ENCODE results near the gene RILPL1.
A peak's percentile ranks its signal among the peaks of the same experiment; 100 is the strongest.
"Not testable (repeated sequence)": the region's sequence is repeated elsewhere in the genome, so short reads cannot be mapped to it uniquely, and the experiment has no call there.

RILPL1 gene

GRCh38 chr12:123445388-123446332 lies 87.9 kb downstream of the RILPL1 start:
- DNase-seq: no peak
- in situ Hi-C loops (cut with HindIII; ENCODE audit: low pct_ligation_motif_present, low pct_unique_long_range_greater_than_20kb, low sequenced_read_pairs): no loop called here

GRCh38 chr12:123444092-123445026 lies 89.2 kb downstream of the RILPL1 start:
- no peak for DNase-seq
- in situ Hi-C loops (cut with HindIII; ENCODE audit: low pct_ligation_motif_present, low pct_unique_long_range_greater_than_20kb, low sequenced_read_pairs): no loop called here

GRCh38 chr12:123442774-123443173 lies 90.7 kb downstream of the RILPL1 start:
- in situ Hi-C loops (cut with HindIII; ENCODE audit: low pct_ligation_motif_present, low pct_unique_long_range_greater_than_20kb, low sequenced_read_pairs): no loop called here
- DNase-seq: no peak

- in situ Hi-C loops (cut with HindIII; ENCODE audit: low pct_ligation_motif_present, low pct_unique_long_range_greater_than_20kb, low sequenced_read_pairs): no loop called here
- DNase-seq: no peak
Observed at GRCh38 chr12:123441523-123442164, 91.9 kb downstream of the RILPL1 start.

- in situ Hi-C loops (cut with HindIII; ENCODE audit: low pct_ligation_motif_present, low pct_unique_long_range_greater_than_20kb, low sequenced_read_pairs): no loop called here
Observed at GRCh38 chr12:123436017-123436964, 97.2 kb downstream of the RILPL1 start, which contains the start of gene RILPL2. TSS of gene RILPL2 (minus strand) at chr12:123436684. CDS start at chr12:123436420, 264 bp downstream.

GRCh38 chr12:123435636-123436016 lies 97.9 kb downstream of the RILPL1 start:
- DNase-seq: no peak
- in situ Hi-C loops (cut with HindIII; ENCODE audit: low pct_ligation_motif_present, low pct_unique_long_range_greater_than_20kb, low sequenced_read_pairs): no loop called here

More at GRCh38 chr12:123436017-123436964, 97.2 kb downstream of the RILPL1 start, which contains the start of gene RILPL2:
- DNase-seq: peak; percentile 90

- DNase-seq: no peak
Observed at GRCh38 chr12:123433615-123434014, 99.9 kb downstream of the RILPL1 start.

GRCh38 chr12:123431951-123432817 lies 101.3 kb downstream of the RILPL1 start:
- DNase-seq; in situ Hi-C loops (cut with HindIII; ENCODE audit: low pct_ligation_motif_present, low pct_unique_long_range_greater_than_20kb, low sequenced_read_pairs): not testable (repeated sequence)

More at GRCh38 chr12:123433615-123434014, 99.9 kb downstream of the RILPL1 start:
- in situ Hi-C loops (cut with HindIII; ENCODE audit: low pct_ligation_motif_present, low pct_unique_long_range_greater_than_20kb, low sequenced_read_pairs): no loop called here

GRCh38 chr12:123429101-123429500 lies 104.4 kb downstream of the RILPL1 start:
- DNase-seq; in situ Hi-C loops (cut with HindIII; ENCODE audit: low pct_ligation_motif_present, low pct_unique_long_range_greater_than_20kb, low sequenced_read_pairs): not testable (repeated sequence)

- in situ Hi-C loops (cut with HindIII; ENCODE audit: low pct_ligation_motif_present, low pct_unique_long_range_greater_than_20kb, low sequenced_read_pairs): no loop called here
- no peak for DNase-seq
Observed at GRCh38 chr12:123428591-123428990, 104.9 kb downstream of the RILPL1 start.

GRCh38 chr12:123427036-123427769 lies 106.3 kb downstream of the RILPL1 start:
- no peak for DNase-seq
- in situ Hi-C loops (cut with HindIII; ENCODE audit: low pct_ligation_motif_present, low pct_unique_long_range_greater_than_20kb, low sequenced_read_pairs): no loop called here

GRCh38 chr12:123421314-123421713 lies 112.2 kb downstream of the RILPL1 start:
- no peak for DNase-seq
- in situ Hi-C loops (cut with HindIII; ENCODE audit: low pct_ligation_motif_present, low pct_unique_long_range_greater_than_20kb, low sequenced_read_pairs): no loop called here

All from ACHN (cell line).